IMR-90 (cell line): Measurements from ENCODE around the gene PET100. TPM values are rescaled to one million over a fixed set of nuclear protein-coding genes. Genes with fewer than 3 reads are reported as not detected.

Experiments
- ATAC-seq: fragments of 200-7000 bp; cut with Tn5 transposase; 2 replicates; pipeline ENCODE4 v1.9.1; 2020; ENCODE audit warnings: low read depth, mild to moderate bottlenecking, moderate library complexity
- BruUV-seq: library from RNA; stranded (reverse); fragments of 400-500 nt; replicated peaks from 2 replicates; lab custom pipeline; 2021; lab: Mats Ljungman, UMichigan
- CTCF ChIA-PET: fragments of 300-600 bp; formaldehyde crosslinking; extraction: SDS; loops from one replicate; lab custom pipeline; 2021; ENCODE audit warnings: antibody characterized with exemption; lab: Yijun Ruan, JAX
- POLR2A ChIA-PET: fragments of 300-600 bp; sonication (Branson Sonifier 250); formaldehyde crosslinking; loops from one replicate; lab custom pipeline; 2022; ENCODE audit warnings: antibody characterized with exemption; ENCODE audit not compliant: unreplicated experiment; lab: Charles Lee
- DNase-seq: peaks from one replicate; pipeline ENCODE4 v3.0.0; 2013
- H2AFZ ChIP-seq: replicated peaks from 2 replicates; pipeline ENCODE3; 2013; ENCODE audit warnings: low read length, mild to moderate bottlenecking; ENCODE audit not compliant: poor library complexity
- H2AK5ac ChIP-seq: 2 replicates; pipeline ENCODE4 v1.6.1; 2013; ENCODE audit warnings: low read depth, low read length, inconsistent platforms
- H2AK9ac ChIP-seq: replicated peaks from 2 replicates; pipeline ENCODE3; 2013; ENCODE audit warnings: mild to moderate bottlenecking, low read depth, low read length, moderate library complexity; ENCODE audit not compliant: poor library complexity
- H2BK120ac ChIP-seq: 2 replicates; pipeline ENCODE4 v1.6.1; 2013; ENCODE audit warnings: low read depth, low read length, inconsistent platforms
- H2BK15ac ChIP-seq: 3 replicates; pipeline ENCODE4 v1.6.1; 2013; ENCODE audit warnings: low read depth, low read length, inconsistent platforms
- H2BK20ac ChIP-seq: 2 replicates; pipeline ENCODE4 v1.6.1; 2013; ENCODE audit warnings: low read depth, mild to moderate bottlenecking, inconsistent platforms, low read length, moderate library complexity
- H2BK5ac ChIP-seq: 2 replicates; pipeline ENCODE4 v1.6.1; 2013; ENCODE audit warnings: mild to moderate bottlenecking, low read depth, low read length, inconsistent platforms; ENCODE audit not compliant: poor library complexity, severe bottlenecking
- H3K14ac ChIP-seq: replicated peaks from 2 replicates; pipeline ENCODE4 v1.6.1; 2013; ENCODE audit warnings: low read depth, low read length, inconsistent platforms
- H3K18ac ChIP-seq: 2 replicates; pipeline ENCODE4 v1.6.1; 2013; ENCODE audit warnings: low read depth, low read length, control low read depth
- H3K23ac ChIP-seq: 2 replicates; pipeline ENCODE4 v1.6.1; 2013; ENCODE audit warnings: low read depth, low read length, inconsistent platforms
- H3K27ac ChIP-seq: 2 replicates; pipeline ENCODE4 v1.5.1; 2013; ENCODE audit warnings: mild to moderate bottlenecking, control low read depth, low read length; ENCODE audit not compliant: insufficient read depth
- H3K27me3 ChIP-seq: 2 replicates; pipeline ENCODE4 v1.6.1; 2013; ENCODE audit warnings: low read length; ENCODE audit not compliant: control insufficient read depth, insufficient read depth
- H3K36me3 ChIP-seq: 2 replicates; pipeline ENCODE4 v1.6.1; 2013; ENCODE audit warnings: low read length, mixed read lengths; ENCODE audit not compliant: control insufficient read depth, insufficient read depth
- H3K4ac ChIP-seq: 2 replicates; pipeline ENCODE4 v1.6.1; 2013; ENCODE audit warnings: low read depth, low read length, inconsistent platforms
- H3K4me1 ChIP-seq: 2 replicates; pipeline ENCODE4 v1.6.1; 2013; ENCODE audit warnings: low read length, mixed read lengths; ENCODE audit not compliant: control insufficient read depth, insufficient read depth
- H3K4me2 ChIP-seq: 2 replicates; pipeline ENCODE4 v1.6.1; 2013; ENCODE audit warnings: low read depth, mild to moderate bottlenecking, control low read depth, low read length, moderate library complexity
- H3K4me3 ChIP-seq: 2 replicates; pipeline ENCODE4 v1.5.1; 2013; ENCODE audit warnings: low read depth, mild to moderate bottlenecking, control low read depth, low read length, moderate library complexity; ENCODE audit not compliant: insufficient read depth
- H3K56ac ChIP-seq: 2 replicates; pipeline ENCODE4 v1.6.1; 2013; ENCODE audit warnings: low read length, inconsistent platforms; ENCODE audit not compliant: insufficient read depth; ENCODE audit errors: extremely low read depth
- H3K79me1 ChIP-seq, 2 experiments: 2 replicates each; pipeline ENCODE4 v1.6.1; 2013; ENCODE audit warnings: low read length in 2 of 2, inconsistent platforms in 1 of 2, low read depth in 1 of 2
- H3K9ac ChIP-seq: 2 replicates; pipeline ENCODE4 v1.6.1; 2013; ENCODE audit warnings: low read depth, low read length, control low read depth
- H3K9me1 ChIP-seq: 2 replicates; pipeline ENCODE4 v1.6.1; 2013; ENCODE audit warnings: low read length, inconsistent platforms; ENCODE audit not compliant: insufficient read depth
- H3K9me3 ChIP-seq: 2 replicates; pipeline ENCODE4 v1.6.1; 2013; ENCODE audit warnings: low read length; ENCODE audit not compliant: control insufficient read depth, insufficient read depth
- H4K20me1 ChIP-seq: 2 replicates; pipeline ENCODE4 v1.6.1; 2013; ENCODE audit warnings: low read length, inconsistent platforms; ENCODE audit not compliant: insufficient read depth
- H4K5ac ChIP-seq: 2 replicates; pipeline ENCODE4 v1.6.1; 2013; ENCODE audit warnings: mild to moderate bottlenecking, low read depth, low read length, control low read depth
- H4K8ac ChIP-seq, 2 experiments: 2 replicates each; pipeline ENCODE4 v1.6.1; 2013; ENCODE audit warnings: low read depth in 2 of 2, low read length in 2 of 2, control low read depth in 1 of 2, inconsistent platforms in 1 of 2
- H4K91ac ChIP-seq: 2 replicates; pipeline ENCODE4 v1.6.1; 2013; ENCODE audit warnings: low read depth, low read length, inconsistent platforms; ENCODE audit not compliant: insufficient read depth
- BHLHE40 ChIP-seq: fragments of 150-350 bp; IDR thresholded peaks from 2 replicates; pipeline ENCODE4 v1.6.1; 2016; ENCODE audit warnings: mild to moderate bottlenecking, low read depth, low read length
- FOS ChIP-seq: fragments of 150-350 bp; IDR thresholded peaks from 2 replicates; pipeline ENCODE4 v1.6.1; 2016; ENCODE audit warnings: low read depth, low read length
- MAFK ChIP-seq: IDR thresholded peaks from 2 replicates; pipeline ENCODE4 v1.6.1; 2012; ENCODE audit warnings: low read depth, low read length, improper control_type of control experiment
- MAZ ChIP-seq: IDR thresholded peaks from 2 replicates; pipeline ENCODE4 v1.6.1; 2012; ENCODE audit warnings: low read depth, mild to moderate bottlenecking, low read length, improper control_type of control experiment, moderate library complexity, borderline replicate concordance
- NFE2L2 ChIP-seq: fragments of 150-350 bp; IDR thresholded peaks from 2 replicates; pipeline ENCODE4 v1.6.1; 2016; ENCODE audit warnings: low read depth, mild to moderate bottlenecking, low read length
- POLR2A ChIP-seq: IDR thresholded peaks from 2 replicates; pipeline ENCODE4 v1.6.1; 2012; ENCODE audit warnings: mild to moderate bottlenecking, low read depth, low read length
- RAD21 ChIP-seq: IDR thresholded peaks from 2 replicates; pipeline ENCODE4 v1.6.1; 2012; ENCODE audit warnings: low read length, improper control_type of control experiment
- RCOR1 ChIP-seq: IDR thresholded peaks from 2 replicates; pipeline ENCODE4 v1.6.1; 2012; ENCODE audit warnings: mild to moderate bottlenecking, low read length, improper control_type of control experiment; ENCODE audit not compliant: insufficient replicate concordance
- SMC3 ChIP-seq: fragments of 150-350 bp; IDR thresholded peaks from 2 replicates; pipeline ENCODE4 v1.6.1; 2016; ENCODE audit warnings: low read depth, mild to moderate bottlenecking, antibody characterized with exemption, low read length, moderate library complexity
- WGBS, 2 experiments: methylation state at CpG; one replicate each; pipeline versions ENCODE4 v1.1.5 to v1.1.7; 2013; ENCODE audit warnings: missing lambda C conversion rate in 2 of 2; ENCODE audit not compliant: insufficient read length in 1 of 2; ENCODE audit errors: extremely low coverage in 2 of 2; 5-methylcytosine and 5-hydroxymethylcytosine counted together
- dilution Hi-C: fragments of 300-500 bp; cut with HindIII; formaldehyde crosslinking; loops from one replicate; pipeline ENCODE4 v1.14.3; 2018; ENCODE audit warnings: low sequenced_read_pairs; ENCODE audit not compliant: unreplicated experiment
- in situ Hi-C: fragments of 300-500 bp; cut with MboI; formaldehyde crosslinking; loops from 3 replicates; pipeline ENCODE4 v1.14.3; 2019; ENCODE audit warnings: low sequenced_read_pairs, inconsistent platforms, mixed read lengths
- intact Hi-C: fragments of 100-400 bp; cut with micrococcal nuclease; formaldehyde crosslinking; loops from 2 replicates; pipeline ENCODE4 v1.10.0; 2022
- polyA plus RNA-seq, 3 experiments: library from polyadenylated mRNA; depleted of rRNA; stranded (reverse); fragments of >200 nt; gene quantifications; 2 replicates each; pipeline ENCODE4 v1.2.3, GENCODE V29; 2012; ENCODE audit warnings: low replicate concordance in 1 of 3
- total RNA-seq: library from RNA; depleted of rRNA; stranded (reverse); fragments of >200 nt; gene quantifications from 2 replicates; pipeline ENCODE4 v1.2.3, GENCODE V29; 2012
- TF ChIP-seq, protein P1 (sequence below): fragments of 150-350 bp; IDR thresholded peaks from 2 replicates; pipeline ENCODE4 v1.6.1; 2016; ENCODE audit warnings: low read depth, mild to moderate bottlenecking, low read length, moderate library complexity, borderline replicate concordance
- TF ChIP-seq, protein P2 (sequence below): fragments of 150-350 bp; IDR thresholded peaks from 2 replicates; pipeline ENCODE4 v1.6.1; 2017; ENCODE audit warnings: mild to moderate bottlenecking, antibody characterized with exemption, low read length, low read depth

PET100 gene
- total and polyA plus RNA-seq, 2 of the 4 experiments (the other 2 are of a cell fraction), result 1.4 to 31.4 TPM

DNA sequence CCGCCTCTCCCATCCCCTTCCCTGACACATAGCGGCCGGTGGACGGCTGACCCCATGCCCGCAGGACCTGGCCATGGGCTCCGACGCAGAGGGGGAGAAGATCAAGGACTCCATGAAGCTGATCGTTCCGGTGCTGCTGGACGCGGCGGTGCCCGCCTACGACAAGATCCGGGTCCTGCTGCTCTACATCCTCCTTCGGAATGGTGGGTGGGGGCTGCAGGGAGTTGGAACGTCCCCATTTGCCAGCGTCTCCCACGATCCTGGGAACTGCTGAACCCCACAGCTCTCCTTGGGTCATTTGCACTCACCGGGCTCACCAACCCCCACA is 14.9 kb downstream of the PET100 start:
- TF ChIP-seq MAFK (no peak), POLR2A (no peak), NFE2L2 (no peak), BHLHE40 (no peak), RAD21 (no peak), MAZ (no peak), FOS (no peak), SMC3 (no peak), RCOR1 (no peak)
- TF ChIP-seq, protein P1, sequence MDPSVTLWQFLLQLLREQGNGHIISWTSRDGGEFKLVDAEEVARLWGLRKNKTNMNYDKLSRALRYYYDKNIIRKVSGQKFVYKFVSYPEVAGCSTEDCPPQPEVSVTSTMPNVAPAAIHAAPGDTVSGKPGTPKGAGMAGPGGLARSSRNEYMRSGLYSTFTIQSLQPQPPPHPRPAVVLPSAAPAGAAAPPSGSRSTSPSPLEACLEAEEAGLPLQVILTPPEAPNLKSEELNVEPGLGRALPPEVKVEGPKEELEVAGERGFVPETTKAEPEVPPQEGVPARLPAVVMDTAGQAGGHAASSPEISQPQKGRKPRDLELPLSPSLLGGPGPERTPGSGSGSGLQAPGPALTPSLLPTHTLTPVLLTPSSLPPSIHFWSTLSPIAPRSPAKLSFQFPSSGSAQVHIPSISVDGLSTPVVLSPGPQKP, result no peak
- TF ChIP-seq, protein P2, sequence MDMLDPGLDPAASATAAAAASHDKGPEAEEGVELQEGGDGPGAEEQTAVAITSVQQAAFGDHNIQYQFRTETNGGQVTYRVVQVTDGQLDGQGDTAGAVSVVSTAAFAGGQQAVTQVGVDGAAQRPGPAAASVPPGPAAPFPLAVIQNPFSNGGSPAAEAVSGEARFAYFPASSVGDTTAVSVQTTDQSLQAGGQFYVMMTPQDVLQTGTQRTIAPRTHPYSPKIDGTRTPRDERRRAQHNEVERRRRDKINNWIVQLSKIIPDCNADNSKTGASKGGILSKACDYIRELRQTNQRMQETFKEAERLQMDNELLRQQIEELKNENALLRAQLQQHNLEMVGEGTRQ, result no peak
- ChIA-PET POLR2A (no interaction called here), CTCF (no interaction called here)
- Histone ChIP-seq H3K9me3 (no peaks in the 10 kb centered on the region), H3K27me3 (peaks cover 3% of the 10 kb centered on the region; the same call in 1 of the 2 replicates), H3K4me1 (no peaks in the 10 kb centered on the region), H3K79me1 (no peaks in the 10 kb centered on the region), H2AFZ (no peak overlapping the region), H3K27ac (no peak overlapping the region), H3K4ac (no peak overlapping the region), H3K14ac (no peak overlapping the region), H2AK9ac (no peak overlapping the region), H3K56ac (no peak overlapping the region), H2BK120ac (no peak overlapping the region), H4K5ac (no peak overlapping the region), H3K4me2 (no peak overlapping the region), H3K23ac (no peak overlapping the region), H3K9me1 (peaks cover 7% of the 10 kb centered on the region; the same call in 1 of the 2 replicates), H2BK5ac (no peak overlapping the region), H3K4me3 (no peak overlapping the region), H2BK15ac (no peak overlapping the region), H2BK20ac (no peak overlapping the region), H3K9ac (no peak overlapping the region), H2AK5ac (no peak overlapping the region), H4K8ac (no peak overlapping the region), H3K18ac (no peak overlapping the region), H3K36me3 (no peaks in the 10 kb centered on the region), H4K20me1 (peaks cover 5% of the 10 kb centered on the region; the same call in 1 of the 2 replicates), H4K91ac (no peak overlapping the region)
- in situ Hi-C loops, result no loop called here
- DNase-seq, result no peak
- BruUV-seq, result no TSS peak
- dilution Hi-C loops, result no loop called here
- no CpG with 5 or more reads among the region's 20 CpGs for WGBS, 2 experiments
- intact Hi-C loops, result no loop called here
- ATAC-seq, result no peak
